ENCODE data around the gene OVCA2.

OVCA2 gene

DNA sequence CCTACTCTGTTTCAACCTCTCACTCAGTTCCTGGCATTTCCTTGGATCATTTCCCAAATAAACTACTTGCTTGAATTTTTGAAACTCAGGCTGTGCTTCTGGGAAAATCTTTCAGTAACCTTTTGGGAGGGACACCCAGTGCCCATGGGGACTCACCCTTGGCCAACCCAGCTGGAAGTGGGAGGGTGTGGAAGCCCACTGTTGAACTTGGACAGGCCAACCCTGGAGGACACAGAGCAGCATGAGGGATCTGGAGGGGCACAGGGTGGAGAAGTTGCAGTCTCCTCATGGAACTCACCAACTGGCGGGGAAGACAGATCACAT lies 27.9 kb upstream of the OVCA2 start:
- DNase-seq (ENCODE audit: low read depth in 2 of 2): no peak

DNA sequence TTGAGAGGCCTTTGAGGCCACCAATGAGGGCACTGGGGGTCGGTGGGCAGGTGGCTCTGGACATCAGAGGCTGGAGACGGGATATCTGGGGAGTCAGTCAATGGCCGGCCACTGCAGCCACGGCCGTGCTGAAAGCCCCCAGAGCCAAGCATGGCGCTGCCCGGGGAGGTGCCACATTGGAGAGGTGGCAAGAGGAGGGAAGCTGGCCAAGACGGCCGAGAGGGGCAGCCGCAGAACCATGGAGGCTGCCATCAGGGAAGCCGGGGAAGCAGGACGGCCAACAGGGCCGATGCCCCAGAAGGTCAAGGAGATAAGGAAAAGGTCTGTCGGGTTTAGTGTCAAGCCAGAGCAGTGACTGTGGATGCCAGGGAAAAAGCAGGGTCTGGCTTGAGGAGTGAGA lies 26.5 kb upstream of the OVCA2 start:
- DNase-seq (ENCODE audit: low read depth in 2 of 2): no peak

DNA sequence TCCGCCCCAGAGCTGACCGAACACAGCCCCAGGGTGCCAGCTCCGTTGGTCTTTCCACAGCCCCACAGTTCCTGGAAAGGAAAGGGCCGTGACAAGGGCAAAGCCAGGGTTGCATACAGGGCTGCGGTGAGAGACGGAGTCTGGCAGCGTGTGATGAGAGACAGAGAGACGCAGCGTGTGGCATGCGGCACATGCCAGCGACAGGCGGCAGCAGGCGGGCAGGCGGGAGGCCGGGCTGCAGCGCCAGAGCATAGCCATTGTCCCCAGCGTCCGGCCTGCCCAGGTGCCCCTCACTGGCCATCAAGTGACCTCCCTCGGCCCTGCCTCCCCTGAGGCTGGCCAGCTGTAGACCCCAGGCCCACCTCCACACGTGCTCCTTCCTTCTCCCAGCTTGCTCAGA lies 25.3 kb upstream of the OVCA2 start:
- DNase-seq (ENCODE audit: low read depth in 2 of 2): no peak

DNA sequence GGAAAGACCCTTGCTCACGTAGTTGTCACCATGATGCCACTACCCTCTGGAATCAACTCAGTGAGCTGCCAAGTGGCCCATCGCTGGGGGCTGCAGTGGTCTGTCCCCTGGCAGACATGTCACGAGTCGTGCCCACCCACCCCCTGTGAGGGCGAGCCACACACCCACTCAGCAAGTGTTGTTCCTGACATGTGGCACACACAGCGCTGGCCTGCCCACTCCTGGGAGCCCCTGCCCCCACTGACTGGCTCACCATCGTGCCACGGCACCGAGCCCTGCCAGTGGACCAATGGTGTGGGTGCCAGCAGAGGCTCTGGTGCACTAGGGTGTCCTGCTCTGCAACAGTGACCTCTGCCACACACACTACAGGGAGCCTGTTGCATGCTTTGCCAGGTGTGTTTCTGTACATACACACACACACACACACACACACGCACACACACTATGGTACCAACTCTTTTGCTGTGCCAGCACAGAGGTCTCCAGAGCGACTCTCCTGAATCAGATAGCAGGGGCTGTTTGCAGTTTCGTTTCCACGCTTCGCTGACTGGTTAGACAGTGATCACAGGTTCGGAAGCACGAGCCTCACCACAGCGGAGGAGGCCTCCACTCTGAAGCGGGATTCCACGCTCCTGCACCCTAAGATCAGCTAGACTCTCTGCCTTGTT lies 24.4 kb upstream of the OVCA2 start:
- DNase-seq (ENCODE audit: low read depth in 2 of 2): no peak

DNA sequence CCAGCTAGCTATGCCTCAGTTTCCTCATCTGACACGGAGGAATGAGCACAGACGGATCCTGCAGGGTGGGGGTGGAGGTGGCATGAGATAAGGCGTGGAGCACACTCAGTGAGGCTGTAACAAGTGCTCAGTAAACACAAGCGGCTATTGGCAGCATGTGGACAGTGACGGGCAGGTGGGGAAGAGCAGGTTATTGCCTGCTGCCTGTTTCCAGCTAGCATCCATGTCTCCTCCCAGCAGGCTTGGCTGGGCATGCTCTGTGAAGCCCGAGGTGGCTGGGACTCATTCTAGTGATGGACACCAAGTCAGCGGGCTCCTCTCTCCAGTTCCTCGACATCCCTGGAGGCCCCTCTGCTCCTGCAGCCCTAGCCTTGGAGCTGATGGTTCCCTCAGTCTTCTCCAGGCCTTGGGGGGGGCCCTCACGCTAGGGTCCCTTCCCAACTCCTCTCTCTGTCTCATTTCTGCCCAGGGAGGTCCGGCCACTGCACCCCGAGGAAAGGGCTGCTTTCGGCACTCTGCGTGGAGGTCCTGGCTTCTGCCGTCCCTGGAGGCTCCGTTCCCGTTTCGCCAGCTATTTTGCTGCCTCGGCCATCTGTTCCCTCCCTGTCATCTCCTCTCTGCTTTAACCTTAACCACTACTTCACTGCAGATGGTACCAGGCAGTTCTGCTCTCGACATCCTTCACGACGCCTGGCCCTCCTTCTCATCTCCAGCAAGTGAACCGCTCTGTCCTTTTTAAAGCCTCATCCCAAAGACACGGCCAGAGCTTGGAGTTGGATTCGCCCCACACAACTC lies 22.9 kb upstream of the OVCA2 start:
- no peak for DNase-seq (ENCODE audit: low read depth in 2 of 2)

DNA sequence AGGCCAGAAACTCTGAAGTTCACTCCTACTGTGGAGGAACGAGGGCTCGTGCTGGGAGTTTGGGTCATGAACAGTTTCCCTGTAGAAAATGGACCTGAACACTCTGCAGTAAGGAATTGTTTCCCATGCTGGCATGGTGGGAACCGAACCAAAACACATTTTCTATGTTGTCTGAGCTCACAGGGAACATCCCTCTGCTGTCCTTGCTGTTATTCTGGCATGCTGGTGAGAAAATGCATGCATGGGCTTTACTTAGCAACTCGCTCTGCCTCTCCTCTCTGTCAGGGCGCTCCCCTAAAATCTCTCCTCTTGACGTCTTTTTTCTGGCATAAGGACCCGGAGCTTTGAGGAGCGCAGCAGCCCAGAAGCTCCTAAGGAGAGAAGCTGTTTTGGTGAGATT lies 22.1 kb upstream of the OVCA2 start:
- DNase-seq (ENCODE audit: low read depth in 2 of 2): no peak

DNA sequence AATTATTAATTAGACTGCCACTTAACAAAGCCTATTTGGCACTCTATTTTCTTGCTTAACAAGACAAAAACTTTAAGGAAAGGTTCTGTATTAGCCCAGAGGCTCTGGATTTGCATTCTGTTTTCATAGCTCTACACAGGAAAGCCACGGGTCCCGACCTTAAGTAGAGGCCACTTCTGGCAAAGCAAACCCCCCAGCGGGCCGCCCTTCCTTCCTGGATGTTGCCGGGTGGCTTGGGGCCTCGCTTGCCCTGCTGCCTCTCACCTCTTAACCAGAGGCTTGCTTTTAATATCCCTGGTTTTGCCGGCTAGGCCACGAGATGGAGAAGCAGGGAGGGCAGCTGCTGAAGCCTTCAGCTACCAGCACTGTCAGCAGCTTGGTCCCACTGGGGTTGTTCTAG lies 21.1 kb upstream of the OVCA2 start:
- DNase-seq (ENCODE audit: low read depth in 2 of 2): no peak

DNA sequence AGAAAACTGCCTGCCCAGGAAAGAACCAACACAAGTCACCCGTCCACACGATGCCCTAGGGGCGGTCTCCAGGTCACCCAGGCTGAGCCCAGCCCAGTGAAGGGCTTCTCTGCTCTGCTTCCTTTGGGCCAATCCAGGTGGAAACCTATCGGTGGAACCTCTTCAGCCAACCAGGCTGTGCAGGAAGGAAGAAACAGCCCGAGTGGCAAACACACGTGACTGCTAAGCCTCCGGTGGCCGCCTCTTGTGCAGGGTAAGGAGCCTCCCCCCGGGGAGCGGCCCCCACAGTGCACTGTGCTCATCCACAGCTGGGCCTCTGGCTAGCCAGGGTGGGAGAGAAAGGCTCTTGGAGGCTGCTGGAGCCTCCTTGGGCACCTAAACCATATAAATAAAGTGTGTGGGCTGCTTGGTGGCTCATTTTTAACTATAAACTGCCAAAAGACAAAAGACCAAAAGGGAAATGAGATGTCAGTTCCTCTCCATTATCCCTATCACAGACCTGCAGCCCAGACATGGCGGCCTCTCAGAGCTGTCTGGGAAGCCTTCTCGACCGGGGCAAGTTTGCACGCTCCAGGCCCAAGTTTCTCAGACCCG lies 19.1 kb upstream of the OVCA2 start:
- no peak for DNase-seq (ENCODE audit: low read depth in 2 of 2)

DNA sequence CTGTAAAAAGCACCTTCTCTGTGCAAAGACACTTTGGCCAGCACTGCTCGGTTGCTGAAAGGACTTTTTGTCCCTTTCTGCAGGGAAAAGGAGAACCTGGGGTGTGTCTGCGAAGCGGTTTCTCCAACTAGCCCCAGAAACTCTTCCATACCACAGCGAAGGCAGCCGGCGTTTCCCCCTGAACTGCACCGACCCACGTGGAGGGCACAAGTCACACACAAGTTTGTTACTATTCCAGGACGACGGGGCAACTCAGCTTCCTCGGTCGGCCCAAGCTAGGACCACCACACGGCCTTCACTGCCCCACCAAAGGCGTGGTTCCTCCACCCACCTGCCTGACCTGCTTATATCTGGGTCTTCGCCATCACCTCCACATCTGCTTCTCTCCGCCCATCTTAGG lies 18.6 kb upstream of the OVCA2 start:
- DNase-seq (ENCODE audit: low read depth in 2 of 2): no peak

DNA sequence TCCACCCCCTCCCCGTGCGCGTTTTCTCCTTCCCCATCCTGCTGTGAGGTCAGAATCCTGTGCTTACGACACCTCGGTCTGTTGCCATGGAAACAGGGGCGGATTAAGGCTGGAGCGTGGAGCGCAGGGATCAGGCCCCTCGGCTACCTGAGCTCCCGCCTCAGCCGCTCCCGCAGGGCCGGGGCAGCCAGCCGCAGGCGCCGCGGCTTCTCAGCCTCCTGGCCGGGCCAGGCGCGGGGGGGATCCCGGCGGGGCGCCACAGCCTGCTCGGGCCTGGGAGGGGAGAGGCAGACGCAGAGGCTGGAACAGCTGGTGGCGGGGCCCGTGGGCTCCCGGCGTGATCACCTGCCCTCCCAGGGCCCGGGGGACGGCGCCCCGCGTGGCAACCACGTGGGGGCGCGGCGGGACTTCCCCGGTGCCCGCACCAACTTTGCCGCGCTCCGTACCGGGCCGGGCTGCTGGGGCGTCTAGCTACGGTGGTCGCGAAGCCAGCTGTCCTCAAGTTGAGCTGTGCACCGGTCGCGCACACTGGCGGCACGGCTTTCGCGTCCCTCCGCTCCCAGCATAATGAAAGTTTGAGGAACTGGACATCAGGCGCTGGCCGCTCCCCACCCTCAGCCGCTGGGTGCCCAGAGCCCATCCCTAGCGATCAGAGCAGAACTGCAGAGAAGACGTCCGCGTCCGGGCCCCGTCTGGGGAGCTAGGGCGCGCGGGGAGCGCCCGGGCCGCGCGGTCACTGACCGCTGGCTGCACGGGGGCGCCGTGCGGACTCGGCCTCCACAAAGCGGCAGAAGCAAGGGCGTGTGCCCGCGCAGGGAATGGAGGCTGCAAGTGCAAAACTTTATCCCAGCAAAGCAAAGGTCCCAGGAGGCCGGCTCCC lies 17.9 kb upstream of the OVCA2 start:
- no peak for DNase-seq (ENCODE audit: low read depth in 2 of 2)

DNA sequence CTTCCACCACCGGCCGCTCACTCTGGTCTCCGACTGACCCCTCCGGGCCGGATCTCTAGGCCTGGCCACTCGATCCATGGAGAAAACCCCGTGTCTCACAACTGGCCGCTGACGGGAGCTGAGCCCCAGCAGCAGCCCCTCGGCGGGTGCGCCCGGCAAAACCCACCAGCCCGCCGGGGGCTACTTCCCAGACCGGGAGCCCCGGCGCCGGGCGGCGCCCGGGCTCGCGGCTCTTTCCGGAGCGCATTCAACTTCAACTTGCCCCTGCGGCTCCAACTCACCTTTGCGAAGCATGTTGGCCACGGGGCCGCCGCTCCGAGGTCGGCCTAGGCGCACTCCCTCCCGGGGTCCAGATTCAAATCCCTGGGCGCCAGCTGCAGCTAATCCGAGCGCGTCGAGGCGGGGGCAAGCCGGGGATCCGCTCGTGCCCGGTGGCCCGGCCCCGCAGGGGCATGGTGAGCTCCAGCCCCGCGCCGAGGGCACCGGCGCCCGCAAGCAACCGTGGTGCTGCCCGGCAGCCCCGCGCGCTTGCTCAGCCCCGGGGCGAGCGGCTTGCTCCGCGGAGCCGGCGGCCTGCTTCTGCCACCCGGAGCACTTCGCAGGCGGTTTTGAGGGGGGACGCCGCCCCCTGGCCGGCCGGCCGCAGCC lies 17.1 kb upstream of the OVCA2 start:
- no peak for DNase-seq (ENCODE audit: low read depth in 2 of 2)

DNA sequence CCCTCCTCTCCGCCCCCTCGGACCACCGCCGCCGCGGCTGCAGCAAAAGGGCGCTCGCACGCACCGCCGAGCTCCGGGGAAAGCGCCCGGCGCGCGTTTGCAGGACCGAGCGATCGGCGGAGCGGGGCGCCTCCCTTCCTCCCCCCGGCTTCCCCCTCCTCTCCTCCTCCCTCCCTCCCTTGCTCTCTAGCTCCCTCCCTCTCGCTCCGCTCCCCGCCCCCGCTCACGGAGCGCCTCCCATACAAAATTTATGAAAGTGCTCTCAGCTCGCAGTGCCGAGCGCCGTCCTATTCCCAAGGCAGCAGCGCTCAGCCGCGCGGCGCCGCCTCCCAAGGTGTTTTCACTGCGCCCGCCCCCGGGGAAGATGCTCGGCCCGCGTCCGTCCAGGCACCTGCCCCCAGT lies 16.6 kb upstream of the OVCA2 start, which contains the start of gene RTN4RL1:
Gene RTN4RL1, minus strand, starts transcription at position 115 of the 402 bp plus-strand sequence. CDS start 469 bp downstream, outside the sequence.
- DNase-seq (ENCODE audit: low read depth in 2 of 2): peak; percentile 49

DNA sequence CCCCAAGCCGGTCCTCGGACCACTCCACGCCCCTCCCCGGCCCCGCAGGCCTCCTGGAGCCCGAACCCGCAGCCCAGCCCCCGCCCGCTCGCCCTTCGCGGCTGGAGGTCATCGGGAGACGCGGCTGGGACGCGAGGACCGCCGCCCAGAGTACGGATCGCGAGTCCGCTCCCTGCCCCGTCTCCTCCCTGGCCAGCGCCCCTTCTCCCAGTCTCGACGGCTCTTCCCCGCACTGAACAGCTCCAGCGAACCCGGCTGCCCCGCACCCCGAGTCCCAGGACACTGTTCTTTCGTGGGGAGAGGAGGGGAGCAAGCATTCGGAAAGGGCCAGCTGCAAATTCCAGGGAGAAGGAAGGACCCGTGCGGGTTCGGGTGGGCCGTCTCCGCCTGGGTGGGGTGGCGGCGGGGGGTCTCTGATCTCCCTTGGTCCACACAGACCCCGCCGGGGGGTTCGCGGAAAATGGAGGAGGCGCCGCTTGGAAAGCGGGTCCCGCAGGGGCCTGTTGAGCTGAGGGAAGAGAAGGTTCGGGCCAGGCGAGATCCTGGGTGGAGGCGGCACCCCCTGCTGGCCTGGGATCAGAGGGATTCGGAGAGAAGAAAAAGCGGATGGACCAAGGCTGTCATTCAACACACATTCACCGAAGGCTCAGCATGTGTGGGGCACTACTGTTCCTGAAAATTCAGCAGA lies 16.1 kb upstream of the OVCA2 start:
- DNase-seq (ENCODE audit: low read depth in 2 of 2): no peak

DNA sequence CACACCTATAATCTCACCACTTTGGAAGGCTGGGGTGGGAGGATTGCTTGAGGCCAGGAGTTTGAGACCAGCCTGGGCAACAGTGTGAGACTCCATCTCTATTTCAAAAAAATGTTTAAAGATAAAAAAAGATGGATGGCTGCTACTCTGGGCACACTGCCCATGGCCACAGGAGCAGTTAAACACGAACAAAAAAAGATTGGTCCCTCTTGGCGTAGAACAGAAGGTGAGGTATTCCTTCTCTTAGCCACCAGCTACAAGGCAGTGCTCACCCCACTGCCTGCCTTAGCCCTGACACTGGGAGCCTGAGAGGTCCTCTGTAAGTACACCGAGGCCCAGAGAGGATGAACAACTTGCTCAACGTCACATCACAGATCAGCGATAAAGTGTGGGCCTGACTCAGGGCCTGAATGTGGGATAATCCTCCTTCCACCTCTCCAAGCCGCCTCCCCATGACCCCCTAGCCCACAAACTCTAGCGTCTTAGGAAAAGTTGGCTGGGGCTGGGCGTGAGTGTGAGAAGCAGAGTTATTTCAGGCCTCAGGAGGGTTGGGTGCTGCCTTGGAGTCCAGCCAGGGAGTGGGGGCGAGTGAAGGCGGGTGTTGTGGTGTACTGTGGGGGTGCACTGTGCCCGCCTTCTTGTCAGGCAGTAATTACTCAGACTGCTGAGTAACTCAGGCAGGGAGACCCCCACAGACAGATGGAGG lies 14.1 kb upstream of the OVCA2 start:
- no peak for DNase-seq (ENCODE audit: low read depth in 2 of 2)

DNA sequence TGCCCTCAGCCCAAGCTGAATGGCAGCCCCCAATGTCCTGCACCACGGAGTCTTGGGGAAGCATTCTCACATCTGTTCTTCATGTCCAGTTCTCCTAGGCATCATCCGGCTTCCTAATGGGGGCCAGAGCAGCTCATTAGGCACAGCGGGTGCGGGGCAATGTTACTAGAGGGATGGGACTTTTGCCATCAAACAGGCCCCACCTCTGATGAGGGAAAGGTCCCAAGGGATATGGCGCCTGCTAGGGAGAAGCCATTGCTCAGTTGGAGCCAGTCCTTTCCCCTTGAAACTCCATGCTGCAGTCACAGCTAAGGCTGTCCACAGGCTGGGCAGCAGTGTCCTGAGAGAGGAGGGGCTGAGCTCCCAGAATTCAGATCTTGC lies 13.6 kb upstream of the OVCA2 start:
- no peak for DNase-seq (ENCODE audit: low read depth in 2 of 2)

DNA sequence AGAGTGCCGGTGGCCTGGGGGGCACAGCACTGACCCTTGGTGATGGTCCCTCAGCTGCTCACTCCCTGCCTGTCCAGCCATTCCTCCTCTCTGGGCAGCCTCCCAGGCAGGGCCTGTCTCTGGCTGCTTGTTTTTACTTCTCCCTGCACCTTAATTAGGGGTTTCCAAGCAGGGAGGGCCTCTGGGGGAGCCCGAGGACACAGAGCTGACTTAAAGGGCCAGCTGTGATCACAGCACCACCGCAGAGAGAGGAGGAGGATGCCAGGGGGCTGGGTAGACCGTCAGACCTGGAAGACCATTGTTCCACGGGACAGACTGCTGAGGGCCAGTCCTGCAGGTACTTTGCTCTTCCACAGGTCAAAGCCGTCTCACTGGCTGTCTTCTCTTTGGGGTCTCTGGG lies 13.1 kb upstream of the OVCA2 start:
- no peak for DNase-seq (ENCODE audit: low read depth in 2 of 2)

DNA sequence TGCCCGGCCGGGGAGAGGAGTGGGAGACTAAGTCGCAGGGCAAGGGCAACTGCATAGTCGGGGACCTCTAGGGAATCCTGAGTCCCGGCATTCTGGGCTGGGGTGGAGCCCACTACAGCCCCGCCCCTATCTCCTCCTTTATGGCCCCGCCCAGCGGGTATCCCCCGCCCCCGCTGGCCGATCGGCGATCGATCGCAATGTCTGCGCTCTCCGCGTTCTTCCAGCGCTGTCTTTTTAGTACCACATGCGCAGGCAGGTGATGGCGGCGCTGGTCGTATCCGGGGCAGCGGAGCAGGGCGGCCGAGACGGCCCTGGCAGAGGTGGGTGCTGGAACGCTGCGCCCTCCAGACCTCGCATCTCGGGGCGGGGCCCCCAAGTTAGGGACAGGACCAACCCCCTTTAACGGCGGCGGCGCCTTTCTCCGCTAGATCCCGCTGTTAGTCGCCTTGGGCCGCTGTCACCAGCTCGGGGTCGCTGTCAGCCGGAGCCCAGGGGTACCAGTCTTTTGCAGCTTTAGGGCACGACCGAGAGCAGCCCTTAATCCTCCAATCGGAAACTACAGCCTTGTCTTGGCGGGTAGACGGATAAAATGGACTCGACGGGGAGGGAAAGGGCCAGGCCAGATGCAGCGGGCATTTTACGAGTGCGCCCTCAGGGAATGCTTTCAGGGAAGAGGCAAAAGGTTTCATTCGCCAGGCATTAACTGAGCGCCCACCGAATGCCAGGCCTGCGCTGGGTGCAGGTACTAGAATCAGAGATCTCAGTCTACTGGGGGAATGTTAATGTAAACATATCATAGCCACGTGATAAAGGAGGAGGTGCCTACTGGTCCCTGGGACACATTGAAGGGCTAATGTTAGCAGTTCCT lies 11.7 kb upstream of the OVCA2 start, which contains the start of gene DPH1:
Gene DPH1, plus strand, starts transcription at position 243 of the 868 bp plus-strand sequence. Its CDS starts 17 bp downstream, at position 260.
- DNase-seq (ENCODE audit: low read depth in 2 of 2): peak; percentile 67 to 69

DNA sequence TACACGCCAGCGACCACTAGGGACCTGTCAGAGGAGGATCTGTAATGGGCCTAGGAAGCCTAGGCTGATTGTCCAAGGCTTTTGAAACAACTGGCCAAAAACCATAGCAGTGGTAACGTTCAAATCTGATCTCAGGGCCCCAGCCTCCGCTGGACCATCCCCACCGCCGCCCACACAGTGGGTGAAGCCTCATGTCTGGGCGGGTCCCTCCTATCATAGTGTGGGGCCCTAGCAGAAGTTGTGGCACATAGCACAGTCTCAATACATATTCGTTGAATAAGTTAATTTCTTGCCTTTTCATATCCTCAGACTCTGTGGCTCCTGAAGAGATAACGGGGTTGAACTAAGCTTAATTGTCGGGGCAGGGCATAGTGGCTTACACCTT lies 11.1 kb upstream of the OVCA2 start:
- no peak for DNase-seq (ENCODE audit: low read depth in 2 of 2)

DNA sequence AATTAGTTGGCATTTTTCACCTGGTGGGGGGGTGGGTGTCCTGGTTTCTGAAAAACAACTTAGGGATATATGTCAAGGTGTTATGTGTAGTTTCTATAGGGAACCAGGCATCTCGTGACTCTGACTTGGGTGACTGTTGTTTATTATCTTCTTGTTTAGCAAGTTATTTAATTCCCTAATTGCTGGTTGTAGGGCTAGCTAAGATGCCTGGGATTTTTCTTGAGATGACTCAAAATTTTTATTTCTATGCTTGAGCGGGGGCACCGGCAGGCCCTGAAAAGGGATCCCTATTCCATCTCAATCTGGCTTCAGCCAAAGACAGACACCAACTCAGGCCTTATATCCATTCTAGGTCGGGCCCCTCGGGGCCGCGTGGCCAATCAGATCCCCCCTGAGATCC lies 8.7 kb upstream of the OVCA2 start:
- no peak for DNase-seq (ENCODE audit: low read depth in 2 of 2)
